ENCODE results near the gene LILRB5.
"Not testable (repeated sequence)": the region's sequence is repeated elsewhere in the genome, so short reads cannot be mapped to it uniquely, and the experiment has no call there.

- TF ChIP-seq CTCF (conservative IDR thresholded peaks at IDR 0.05); EZH2 (IDR thresholded peaks at IDR 0.05; ENCODE audit: low read depth): not testable (repeated sequence)
Measured at GRCh38 chr19:54214217-54214616, 42.9 kb downstream of the LILRB5 start.

Measured in PC-9 (cell line).